Measurements from ENCODE around the gene HLA-E.
"Not testable (repeated sequence)": the region's sequence is repeated elsewhere in the genome, so short reads cannot be mapped to it uniquely, and the experiment has no call there.

The HLA-E gene

GRCh38 chr6:30462482-30462881, 26.8 kb upstream of the HLA-E start:
- no peak for DNase-seq (ENCODE audit: low read depth)
- no peak overlapping the region for H3K4me3 ChIP-seq (ENCODE audit: low read length)
- no peak for TF ChIP-seq CTCF (conservative IDR thresholded peaks at IDR 0.05; ENCODE audit: low read length)

- DNase-seq (ENCODE audit: low read depth), result no peak
- no peak for TF ChIP-seq CTCF (conservative IDR thresholded peaks at IDR 0.05; ENCODE audit: low read length)
- no peak overlapping the region for H3K4me3 ChIP-seq (ENCODE audit: low read length)
These were observed 26.1 kb upstream of the HLA-E start for GRCh38 chr6:30463242-30463641.

DNA sequence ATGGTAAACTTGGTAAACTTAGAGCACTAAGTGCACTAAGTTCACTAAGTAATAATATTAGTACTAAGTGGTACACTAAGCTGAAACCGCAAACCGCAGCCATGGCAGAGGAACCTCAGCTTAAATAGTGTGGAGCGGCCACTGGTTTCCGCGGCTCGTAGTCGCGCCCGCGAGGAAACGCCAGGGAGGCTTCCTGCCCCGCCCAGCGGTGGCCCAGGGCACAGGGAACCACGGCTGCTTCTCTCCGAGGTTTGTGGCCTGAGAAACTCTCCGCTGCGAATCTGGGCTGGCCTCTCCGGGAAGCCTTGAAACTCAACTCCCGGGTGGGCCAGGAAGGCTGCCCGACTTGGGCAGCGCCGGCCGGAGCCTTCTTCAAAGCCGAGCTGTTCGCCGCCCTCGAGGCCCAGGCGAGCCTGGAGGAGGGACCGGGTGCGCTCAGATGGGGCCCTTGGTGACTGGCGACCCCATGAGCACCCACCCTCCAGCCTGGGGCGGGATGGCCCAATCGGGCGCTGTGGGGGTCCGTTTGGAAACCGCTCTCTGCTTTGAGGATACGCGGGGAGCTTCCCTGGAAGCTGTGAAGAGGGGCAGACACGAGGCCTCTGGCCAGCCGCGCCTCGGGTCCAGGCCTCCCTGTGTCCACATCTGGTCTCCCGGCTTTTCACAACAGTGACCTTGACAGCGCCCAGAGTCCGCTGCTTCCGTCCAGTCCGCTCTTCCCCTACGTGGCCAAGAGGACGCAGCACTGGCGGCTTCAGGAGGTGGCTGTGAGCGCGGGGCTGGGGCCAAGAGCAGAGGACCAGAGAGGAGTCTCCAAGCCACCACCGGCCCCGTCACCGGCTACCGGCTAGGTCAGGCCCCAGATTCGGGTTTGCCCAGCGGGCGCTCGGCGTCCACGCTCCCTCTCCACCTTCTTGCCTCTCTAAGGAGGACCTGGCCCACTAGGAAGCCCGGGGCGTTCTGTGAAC, 25.4 kb upstream of the HLA-E start:
- TF ChIP-seq CTCF (conservative IDR thresholded peaks at IDR 0.05; ENCODE audit: low read length), result no peak
- no peak overlapping the region for H3K4me3 ChIP-seq (ENCODE audit: low read length)
- DNase-seq (ENCODE audit: low read depth), result peak; percentile 35

GRCh38 chr6:30465595-30466306, 23.6 kb upstream of the HLA-E start:
- no peak for DNase-seq (ENCODE audit: low read depth)
- TF ChIP-seq CTCF (conservative IDR thresholded peaks at IDR 0.05; ENCODE audit: low read length), result no peak
- no peak overlapping the region for H3K4me3 ChIP-seq (ENCODE audit: low read length)

GRCh38 chr6:30470968-30471367, 18.3 kb upstream of the HLA-E start:
- no peak overlapping the region for H3K4me3 ChIP-seq (ENCODE audit: low read length)
- DNase-seq (ENCODE audit: low read depth), result no peak
- TF ChIP-seq CTCF (conservative IDR thresholded peaks at IDR 0.05; ENCODE audit: low read length), result no peak

GRCh38 chr6:30475116-30475515, 14.2 kb upstream of the HLA-E start:
- not testable (repeated sequence) for DNase-seq (ENCODE audit: low read depth); H3K4me3 ChIP-seq (ENCODE audit: low read length)

- no peak overlapping the region for H3K4me3 ChIP-seq (ENCODE audit: low read length)
- DNase-seq (ENCODE audit: low read depth), result no peak
- TF ChIP-seq CTCF (conservative IDR thresholded peaks at IDR 0.05; ENCODE audit: low read length), result no peak
These were observed 8.7 kb upstream of the HLA-E start for GRCh38 chr6:30480536-30481156.

Measured in AG10803 (cell line).